Ramos (cell line): ENCODE measurements around the gene SMIM43.
"Not testable (repeated sequence)": the region's sequence is repeated elsewhere in the genome, so short reads cannot be mapped to it uniquely, and the experiment has no call there.

Source experiments
- in situ Hi-C: fragments of 300-500 bp; cut with MboI; formaldehyde crosslinking; loops from one replicate; pipeline ENCODE4 v1.14.3; 2022; ENCODE audit warnings: low sequenced_read_pairs; ENCODE audit not compliant: unreplicated experiment

SMIM43 gene

DNA sequence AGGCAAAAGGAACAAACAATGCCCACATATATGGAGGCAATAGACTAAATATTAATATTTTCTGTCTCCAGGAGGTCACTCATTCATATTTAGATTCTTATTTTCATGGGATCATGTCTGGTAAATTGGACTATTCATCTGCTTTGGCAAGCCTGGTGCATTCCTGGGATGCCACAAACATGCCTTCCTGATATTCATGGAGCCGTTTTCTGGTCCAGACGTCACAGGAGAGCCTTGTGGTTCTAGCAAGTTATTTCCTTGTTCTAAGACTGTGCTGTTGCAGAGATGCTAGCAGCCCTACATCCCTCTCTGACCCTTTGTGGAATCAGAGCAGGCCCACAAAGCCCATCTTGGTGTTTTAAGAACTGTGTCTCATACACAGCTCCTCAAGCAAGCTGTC, 20.0 kb upstream of the SMIM43 start:
- in situ Hi-C loops, result no loop called here

- in situ Hi-C loops, result no loop called here
Measured at GRCh38 chr4:121784401-121784800, 19.4 kb upstream of the SMIM43 start.

DNA sequence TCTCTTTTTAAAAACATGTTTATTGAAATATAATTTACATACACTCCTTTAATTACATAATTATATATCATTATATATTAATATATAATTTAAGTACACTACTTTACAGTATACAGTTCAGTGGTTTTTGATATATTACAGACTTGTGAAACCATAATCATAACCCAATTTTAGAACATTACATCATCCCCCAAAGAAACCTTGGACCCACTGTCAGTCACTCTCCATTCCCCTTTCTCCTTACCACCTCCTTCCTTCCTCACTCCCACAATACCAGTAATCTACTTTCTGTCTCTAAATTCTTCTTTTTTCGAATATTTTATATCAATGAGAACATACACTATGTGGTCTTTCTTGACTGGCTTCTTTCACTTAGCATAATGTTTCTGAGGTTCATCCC, 18.2 kb upstream of the SMIM43 start:
- in situ Hi-C loops, result no loop called here

- in situ Hi-C loops, result no loop called here
Measured at GRCh38 chr4:121778991-121779628, 14.1 kb upstream of the SMIM43 start.

- in situ Hi-C loops, result no loop called here
Measured at GRCh38 chr4:121777625-121778024, 12.7 kb upstream of the SMIM43 start.

- in situ Hi-C loops, result no loop called here
Measured at GRCh38 chr4:121776610-121777401, 11.8 kb upstream of the SMIM43 start.

- in situ Hi-C loops, result no loop called here
Measured at GRCh38 chr4:121773883-121774282, 8.9 kb upstream of the SMIM43 start.

DNA sequence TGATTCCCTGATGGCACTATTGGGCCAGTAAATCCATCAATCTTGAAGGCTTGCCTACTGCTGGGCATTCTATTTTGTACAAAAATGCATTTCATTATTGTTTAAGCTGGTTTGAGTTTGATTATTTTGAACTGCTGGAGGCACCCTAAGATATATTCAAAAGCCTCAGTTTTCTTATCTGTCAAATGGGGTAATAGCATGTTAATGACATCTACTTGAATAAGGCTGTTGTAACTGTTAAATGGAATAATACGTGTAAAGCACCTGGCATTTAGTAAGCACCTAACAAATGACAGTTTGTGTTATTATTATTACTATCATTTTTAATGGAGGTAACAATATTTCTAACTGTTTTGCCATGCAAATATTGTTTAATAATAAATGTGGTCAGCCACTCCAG, 6.9 kb upstream of the SMIM43 start:
- in situ Hi-C loops, result no loop called here

GRCh38 chr4:121769341-121769740, 4.4 kb upstream of the SMIM43 start:
- in situ Hi-C loops, result no loop called here

- in situ Hi-C loops, result no loop called here
Measured at GRCh38 chr4:121767166-121767565, 2.2 kb upstream of the SMIM43 start.

GRCh38 chr4:121765971-121766538, 1.1 kb upstream of the SMIM43 start:
- in situ Hi-C loops, result no loop called here

DNA sequence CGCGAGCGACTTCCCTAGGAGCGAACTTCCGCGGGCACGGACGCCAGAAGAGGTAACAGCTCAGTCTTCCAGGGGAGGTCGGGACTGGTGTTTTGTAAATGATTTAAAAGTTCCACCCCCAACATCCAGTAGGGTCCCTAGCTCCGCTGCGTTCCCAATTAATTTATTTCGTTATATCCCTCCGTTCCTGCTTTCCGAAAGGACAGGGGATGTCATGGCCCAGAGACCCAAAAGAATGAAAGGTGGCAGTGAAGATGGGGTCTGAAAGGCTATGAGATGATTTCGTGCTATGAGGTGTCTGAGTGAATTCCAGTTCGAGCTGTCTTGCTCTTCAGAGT, 373 bp upstream of the SMIM43 start:
- in situ Hi-C loops, result no loop called here

DNA sequence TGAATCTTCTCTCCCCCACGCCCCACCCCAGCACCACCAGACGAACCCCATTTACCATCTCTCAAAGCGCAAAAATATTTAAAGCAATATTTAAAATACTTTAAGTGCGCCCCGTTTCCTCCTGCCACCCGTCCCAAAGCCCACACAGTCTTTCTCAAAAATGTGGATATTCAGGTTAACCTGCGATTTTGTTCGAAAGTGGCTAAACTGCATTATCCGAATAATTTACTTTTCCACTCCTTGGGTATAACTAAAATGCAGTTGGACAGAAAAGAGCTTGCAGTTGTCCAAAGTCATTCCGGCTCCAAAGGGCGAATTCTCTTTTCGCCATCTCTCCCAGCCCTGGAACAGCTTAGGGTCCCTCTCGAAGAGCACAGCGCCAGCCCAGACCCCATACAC, 662 bp downstream of the SMIM43 start:
- in situ Hi-C loops, result no loop called here

GRCh38 chr4:121760205-121760604, 4.8 kb downstream of the SMIM43 start:
- in situ Hi-C loops, result no loop called here

GRCh38 chr4:121758925-121759568, 5.9 kb downstream of the SMIM43 start:
- in situ Hi-C loops, result no loop called here

DNA sequence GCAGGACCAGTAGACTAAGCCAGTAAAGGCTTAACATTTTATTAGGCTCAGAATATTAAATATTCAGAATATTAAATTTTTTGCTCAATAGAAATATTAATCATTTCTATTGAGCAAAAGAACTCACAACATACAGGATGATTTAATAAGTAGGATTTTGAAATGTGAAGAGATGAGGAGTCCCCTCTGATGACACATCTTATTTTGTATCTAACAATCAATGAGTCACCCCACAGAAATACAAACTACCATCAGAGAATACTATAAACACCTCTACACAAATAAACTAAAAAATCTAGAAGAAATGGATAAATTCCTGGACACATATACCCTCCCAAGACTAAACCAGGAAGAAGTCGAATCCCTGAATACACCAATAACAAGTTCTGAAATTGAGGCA, 12.8 kb downstream of the SMIM43 start:
- in situ Hi-C loops, result not testable (repeated sequence)

GRCh38 chr4:121749225-121749624, 15.7 kb downstream of the SMIM43 start:
- in situ Hi-C loops, result no loop called here

DNA sequence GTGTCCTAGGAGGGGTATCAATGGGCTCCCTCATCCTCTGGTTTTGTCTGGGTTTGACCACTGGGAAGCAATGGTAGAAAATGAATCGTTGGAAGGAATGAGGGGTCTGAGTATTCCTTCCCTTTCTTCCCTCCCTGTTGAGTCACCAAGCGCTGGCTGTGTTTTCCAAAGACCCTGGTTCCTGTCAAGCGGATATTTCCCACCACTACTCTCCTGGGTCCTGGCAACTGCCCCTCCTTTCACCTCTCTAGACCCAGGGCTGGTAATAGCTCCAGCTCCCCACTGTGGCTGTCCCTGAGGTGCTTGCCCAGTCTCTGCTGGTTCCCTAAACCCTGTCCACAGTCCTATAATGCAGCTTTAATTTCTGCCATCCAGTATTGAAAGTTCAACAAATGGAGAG, 22.2 kb downstream of the SMIM43 start:
- in situ Hi-C loops, result no loop called here

DNA sequence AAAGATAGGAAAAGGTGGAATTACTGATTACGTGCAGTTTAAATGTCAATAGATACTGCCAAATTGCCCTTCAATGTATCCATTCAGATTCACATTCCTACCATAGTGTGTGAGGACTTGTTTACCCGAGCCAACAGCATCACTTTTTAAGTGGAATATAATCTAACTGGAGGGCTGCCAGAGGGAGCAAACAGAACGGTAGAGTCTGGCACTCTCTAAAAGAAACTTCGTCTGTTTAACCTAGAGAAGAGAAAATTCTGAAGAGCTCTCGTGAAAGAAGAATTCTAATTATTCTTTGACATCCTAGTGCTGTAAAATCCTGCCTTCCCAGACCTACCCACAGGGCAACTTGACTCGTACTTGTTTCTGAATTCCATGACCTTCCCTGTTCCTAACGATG, 23.2 kb downstream of the SMIM43 start:
- in situ Hi-C loops, result no loop called here

DNA sequence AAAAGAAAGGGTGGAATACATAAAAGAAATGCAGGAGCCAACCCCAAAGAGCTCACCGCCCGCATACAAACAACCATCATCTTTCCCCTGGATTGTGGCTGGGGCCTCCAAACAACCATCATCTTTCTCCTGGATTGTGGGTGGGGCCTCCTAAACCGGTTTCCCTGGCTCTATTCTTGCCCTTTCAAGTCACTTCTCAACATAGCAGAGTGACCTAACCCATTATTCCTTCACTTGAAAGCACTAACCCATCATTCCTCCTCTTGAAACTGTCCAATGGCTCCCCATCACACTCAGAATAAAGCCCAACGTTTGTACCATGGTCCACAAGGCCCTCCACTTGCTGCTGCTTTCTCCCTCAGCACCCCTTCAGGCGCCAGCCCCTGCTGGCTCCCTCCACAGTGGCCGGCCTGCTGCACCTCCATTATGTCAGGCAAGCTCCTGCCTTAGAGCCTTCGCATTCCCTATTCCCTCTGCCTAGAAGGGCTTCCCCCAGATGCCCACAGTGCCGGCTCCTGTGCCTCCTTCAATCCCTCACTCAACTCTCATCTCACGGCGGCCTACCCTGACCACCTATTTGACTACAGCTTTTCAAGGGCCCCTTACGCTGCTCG, 24.1 kb downstream of the SMIM43 start:
- in situ Hi-C loops, result no loop called here

DNA sequence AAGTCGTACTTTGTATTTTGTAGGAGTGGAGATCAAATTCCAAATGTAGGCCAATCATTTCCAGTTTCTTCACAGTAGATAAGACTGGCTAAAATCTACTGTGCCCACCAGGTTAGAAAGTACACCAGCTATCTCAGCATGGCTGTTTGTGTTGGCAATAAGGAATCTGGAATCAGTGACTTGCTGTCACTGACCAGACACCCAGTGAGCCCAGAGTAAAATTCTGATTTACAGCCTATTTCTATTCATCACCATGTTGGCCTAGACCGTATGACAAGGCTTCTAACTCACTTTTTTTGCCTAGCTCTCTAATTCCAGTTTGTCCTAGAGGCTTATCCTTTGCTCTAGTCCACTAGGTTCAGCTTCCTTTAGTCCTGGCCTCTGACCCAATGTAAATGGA, 25.4 kb downstream of the SMIM43 start:
- in situ Hi-C loops, result no loop called here
